GM12878 (cell line): ENCODE data around the gene SOST. TPM values are rescaled to one million over a fixed set of nuclear protein-coding genes. Genes with fewer than 3 reads are reported as not detected.
A peak's percentile ranks its signal among the peaks of the same experiment; 100 is the strongest.

Experiments
- DPF2 ChIP-seq: fragments of 450-650 bp; IDR thresholded peaks from 2 replicates; pipeline ENCODE4 v1.6.1; 2017; ENCODE audit warnings: mild to moderate bottlenecking
- E2F4 ChIP-seq: IDR thresholded peaks from 2 replicates; pipeline ENCODE4 v1.6.1; 2012; ENCODE audit warnings: low read depth, low read length, improper control_type of control experiment
- EED ChIP-seq: sonication (generic); IDR thresholded peaks from 2 replicates; pipeline ENCODE4 v1.6.1; 2016; ENCODE audit warnings: antibody characterized with exemption, low read depth
- EP300 ChIP-seq, 2 experiments: fragments of 150-350 bp in 1 of 2; IDR thresholded peaks; 2 replicates each; pipeline ENCODE4 v1.6.1; 2011 to 2012; ENCODE audit warnings: low read depth in 2 of 2, low read length in 2 of 2, borderline replicate concordance in 1 of 2, improper control_type of control experiment in 1 of 2, inconsistent platforms in 1 of 2; ENCODE audit not compliant: control insufficient read depth in 1 of 2
- FOS ChIP-seq: IDR thresholded peaks from 3 replicates; pipeline ENCODE4 v1.6.1; 2011; ENCODE audit warnings: borderline replicate concordance; ENCODE audit not compliant: insufficient read length; ENCODE audit errors: extremely low read depth
- HDAC6 ChIP-seq: fragments of 200-600 bp; sonication (generic); IDR thresholded peaks from one replicate; pipeline ENCODE4 v1.8.0; 2017; ENCODE audit warnings: antibody characterized with exemption; ENCODE audit not compliant: unreplicated experiment
- HSF1 ChIP-seq: fragments of 150-350 bp; IDR thresholded peaks from 2 replicates; pipeline ENCODE4 v1.6.1; 2014; ENCODE audit warnings: mild to moderate bottlenecking, low read depth, low read length
- IRF3 ChIP-seq: fragments of 450-650 bp; IDR thresholded peaks from 2 replicates; pipeline ENCODE4 v1.6.1; 2014; ENCODE audit warnings: mild to moderate bottlenecking
- KAT2A ChIP-seq: conservative IDR thresholded peaks from 2 replicates; pipeline ENCODE4 v1.6.1; 2011; ENCODE audit warnings: low read depth, low read length; ENCODE audit not compliant: control insufficient read depth
- MXI1 ChIP-seq: fragments of 150-350 bp; IDR thresholded peaks from 2 replicates; pipeline ENCODE4 v1.6.1; 2011; ENCODE audit warnings: low read depth, mild to moderate bottlenecking, inconsistent platforms, low read length, improper control_type of control experiment
- MYC ChIP-seq: IDR thresholded peaks from 2 replicates; pipeline ENCODE4 v1.6.1; 2011; ENCODE audit warnings: mild to moderate bottlenecking, low read length, moderate library complexity, inconsistent platforms; ENCODE audit not compliant: insufficient read depth, insufficient replicate concordance, insufficient read length, severe bottlenecking
- NFYA ChIP-seq: IDR thresholded peaks from 2 replicates; pipeline ENCODE4 v1.6.1; 2011; ENCODE audit warnings: low read depth, mild to moderate bottlenecking, low read length, improper control_type of control experiment, borderline replicate concordance
- PAX5 ChIP-seq: IDR thresholded peaks from 2 replicates; pipeline ENCODE4 v1.6.1; 2011; ENCODE audit warnings: low read depth, low read length, borderline replicate concordance
- RAD21 ChIP-seq: IDR thresholded peaks from 2 replicates; pipeline ENCODE4 v1.6.1; 2011; ENCODE audit warnings: mild to moderate bottlenecking, low read depth, low read length, moderate library complexity; ENCODE audit not compliant: insufficient read depth
- RELA ChIP-seq: fragments of 450-650 bp; IDR thresholded peaks from 2 replicates; pipeline ENCODE4 v1.8.0; 2014; ENCODE audit warnings: borderline replicate concordance; ENCODE audit not compliant: partially characterized antibody
- SKIL ChIP-seq: fragments of 450-650 bp; IDR thresholded peaks from 2 replicates; pipeline ENCODE4 v1.6.1; 2017; ENCODE audit warnings: mild to moderate bottlenecking, low read depth, inconsistent platforms; ENCODE audit not compliant: poor library complexity, severe bottlenecking
- SREBF1 ChIP-seq: IDR thresholded peaks from 2 replicates; pipeline ENCODE4 v1.6.1; 2012; ENCODE audit warnings: mild to moderate bottlenecking, low read length
- SUPT20H ChIP-seq: IDR thresholded peaks from 2 replicates; pipeline ENCODE4 v1.6.1; 2011; ENCODE audit warnings: low read depth, mild to moderate bottlenecking, low read length, moderate library complexity, borderline replicate concordance; ENCODE audit not compliant: control insufficient read depth
- SUZ12 ChIP-seq: fragments of 200-600 bp; sonication (generic); IDR thresholded peaks from one replicate; pipeline ENCODE4 v1.6.1; 2018; ENCODE audit warnings: antibody characterized with exemption, mild to moderate bottlenecking; ENCODE audit not compliant: unreplicated experiment
- TCF3 ChIP-seq: IDR thresholded peaks from 2 replicates; pipeline ENCODE4 v1.6.1; 2012; ENCODE audit warnings: low read depth, mild to moderate bottlenecking, low read length, borderline replicate concordance; ENCODE audit not compliant: insufficient read depth
- USF2 ChIP-seq: IDR thresholded peaks from 2 replicates; pipeline ENCODE4 v1.6.1; 2011; ENCODE audit warnings: low read depth, low read length, improper control_type of control experiment, borderline replicate concordance
- ZNF207 ChIP-seq: fragments of 450-650 bp; IDR thresholded peaks from 2 replicates; pipeline ENCODE4 v1.6.1; 2014; ENCODE audit warnings: antibody characterized with exemption, mild to moderate bottlenecking, borderline replicate concordance
- ZZZ3 ChIP-seq: IDR thresholded peaks from 2 replicates; pipeline ENCODE4 v1.6.1; 2011; ENCODE audit warnings: low read depth; ENCODE audit not compliant: control insufficient read depth, insufficient read length
- polyA plus RNA-seq, 11 experiments: library from polyadenylated mRNA; depleted of rRNA in 4 of 11; unstranded in 6 of 11; stranded (reverse) in 5 of 11; fragments of >200 nt; fragmentation: Nextera tagmentation in 4 of 11; fragmentation: Illumina TruSeq in 1 of 11; extraction: Ambion mirVana in 4 of 11; extraction: Trizol in 1 of 11; gene quantifications; 1 replicate in 1 of 11; 2 replicates in 10 of 11; pipeline versions ENCODE4 v1.2.1 to v1.2.3, GENCODE V29; 2011 to 2016; ENCODE audit warnings: inconsistent platforms in 2 of 11, missing spikeins in 2 of 11, low read depth in 1 of 11
- total RNA-seq, 4 experiments: library from RNA; depleted of rRNA in 3 of 4; stranded (reverse); fragments of >200 nt in 3 of 4; fragmentation: Illumina TruSeq in 1 of 4; extraction: Trizol in 1 of 4; gene quantifications; 2 replicates each; pipeline versions ENCODE4 v1.2.1 to v1.2.3, GENCODE V29; 2013 to 2021

Gene SOST
- total and polyA plus RNA-seq, 10 of the 15 experiments (the other 5 are each of a cell fraction or from before 2014, with no cell fraction given): not detected

- TF ChIP-seq HSF1 (no peak), KAT2A (no peak), MYC (no peak), DPF2 (peak; percentile 82), HDAC6 (no peak), SUZ12 (no peak), SREBF1 (no peak), SKIL (peak; percentile 68), ZZZ3 (no peak), RELA (no peak), SUPT20H (no peak), NFYA (no peak), EED (no peak), ZNF207 (no peak), MXI1 (no peak), IRF3 (no peak), USF2 (no peak), PAX5 (no peak), RAD21 (no peak), FOS (no peak), EP300 (IDR thresholded peaks at IDR 0.05; ENCODE audit: borderline replicate concordance in 1 of 2, control insufficient read depth in 1 of 2, low read depth in 2 of 2, low read length in 2 of 2) (peak in 1 of 2 experiments; percentile 77; a peak in 1 of 4 replicates), E2F4 (no peak), TCF3 (no peak)
Measured at GRCh38 chr17:43753493-43754129, 5.0 kb downstream of the SOST start (continued).
